HepG2 (cell line): ENCODE measurements around the gene CCDC57. TPM values are rescaled to one million over a fixed set of nuclear protein-coding genes. Genes with fewer than 3 reads are reported as not detected.

ENCODE experiments used
- ATRX ChIP-seq: sonication (generic); formaldehyde crosslinking; IDR thresholded peaks from 2 replicates; pipeline ENCODE4 v1.4.0; 2020; ENCODE audit warnings: missing genetic modification reagents, borderline replicate concordance
- BRD4 ChIP-seq: sonication (generic); formaldehyde crosslinking; IDR thresholded peaks from 2 replicates; pipeline ENCODE4 v1.4.0; 2020; ENCODE audit warnings: missing genetic modification reagents
- FLYWCH1 ChIP-seq: sonication (generic); formaldehyde crosslinking; IDR thresholded peaks from 2 replicates; pipeline ENCODE4 v1.8.1; 2023; ENCODE audit warnings: mild to moderate bottlenecking, missing genetic modification reagents
- HCFC1 ChIP-seq: fragments of 150-350 bp; IDR thresholded peaks from 2 replicates; pipeline ENCODE4 v1.6.1; 2014; ENCODE audit warnings: low read depth, low read length
- MXD4 ChIP-seq: IDR thresholded peaks from 2 replicates; pipeline ENCODE4 v1.6.1; 2016; ENCODE audit warnings: mild to moderate bottlenecking, missing biosample characterization, missing genetic modification reagents
- NFE2L1 ChIP-seq: sonication (generic); formaldehyde crosslinking; IDR thresholded peaks from 2 replicates; pipeline ENCODE4 v1.4.0; 2020; ENCODE audit warnings: missing genetic modification reagents, mild to moderate bottlenecking, borderline replicate concordance
- PHB2 ChIP-seq: fragments of 450-650 bp; IDR thresholded peaks from 2 replicates; pipeline ENCODE4 v1.6.1; 2018; ENCODE audit not compliant: partially characterized antibody
- RBM39 ChIP-seq: fragments of 200-400 bp; formaldehyde crosslinking; IDR thresholded peaks from one replicate; pipeline ENCODE4 v1.6.1; 2018; ENCODE audit warnings: antibody characterized with exemption, mild to moderate bottlenecking, low read depth, low read length; ENCODE audit not compliant: poor library complexity, severe bottlenecking
- RFXANK ChIP-seq: IDR thresholded peaks from 2 replicates; pipeline ENCODE4 v1.6.1; 2016
- SP140L ChIP-seq: sonication (generic); formaldehyde crosslinking; IDR thresholded peaks from 2 replicates; pipeline ENCODE4 v1.4.0; 2020; ENCODE audit warnings: missing genetic modification reagents, borderline replicate concordance
- ZEB1 ChIP-seq: IDR thresholded peaks from 2 replicates; pipeline ENCODE4 v1.6.1; 2012; ENCODE audit warnings: mild to moderate bottlenecking, low read depth, inconsistent platforms; ENCODE audit not compliant: insufficient replicate concordance
- ZFP36L2 ChIP-seq: sonication (generic); formaldehyde crosslinking; IDR thresholded peaks from 2 replicates; pipeline ENCODE4 v1.4.0; 2020; ENCODE audit warnings: missing genetic modification reagents
- ZNF547 ChIP-seq: sonication (generic); formaldehyde crosslinking; IDR thresholded peaks from 2 replicates; pipeline ENCODE4 v1.5.1; 2020; ENCODE audit warnings: mild to moderate bottlenecking, missing genetic modification reagents
- ZNF550 ChIP-seq: sonication (generic); formaldehyde crosslinking; IDR thresholded peaks from 2 replicates; pipeline ENCODE4 v1.4.0; 2020; ENCODE audit warnings: mild to moderate bottlenecking, missing genetic modification reagents, borderline replicate concordance
- polyA plus RNA-seq, 8 experiments: library from polyadenylated mRNA; depleted of rRNA in 3 of 8; stranded (reverse) in 7 of 8; unstranded in 1 of 8; fragments of >200 nt; fragmentation: Illumina TruSeq in 4 of 8; extraction: Trizol in 4 of 8; gene quantifications; 2 replicates each; pipeline versions ENCODE4 v1.2.1 to v1.2.3, GENCODE V29; 2011 to 2016; ENCODE audit warnings: low read depth in 4 of 8, missing spikeins in 1 of 8, mixed read lengths in 1 of 8; ENCODE audit not compliant: insufficient read depth in 1 of 8
- total RNA-seq, 5 experiments: library from RNA; depleted of rRNA; stranded (reverse); fragments of >200 nt; fragmentation: Illumina TruSeq; extraction: Trizol; gene quantifications; 2 replicates each; pipeline ENCODE4 v1.2.3, GENCODE V29; 2016; ENCODE audit warnings: low read depth in 1 of 5
- TF ChIP-seq, protein P1 (sequence below): sonication (generic); formaldehyde crosslinking; IDR thresholded peaks from 2 replicates; pipeline ENCODE4 v1.4.0; 2020; ENCODE audit warnings: missing genetic modification reagents
- TF ChIP-seq, protein P2 (sequence below): sonication (generic); formaldehyde crosslinking; IDR thresholded peaks from 2 replicates; pipeline ENCODE4 v1.5.0; 2020; ENCODE audit warnings: mild to moderate bottlenecking, missing genetic modification reagents
- TF ChIP-seq, protein P3 (sequence below): sonication (generic); formaldehyde crosslinking; IDR thresholded peaks from 2 replicates; pipeline ENCODE4 v1.4.0; 2020; ENCODE audit warnings: missing genetic modification reagents, borderline replicate concordance
- TF ChIP-seq, protein P4 (sequence below): sonication (generic); formaldehyde crosslinking; IDR thresholded peaks from 2 replicates; pipeline ENCODE4 v1.4.0; 2020; ENCODE audit warnings: missing genetic modification reagents
- TF ChIP-seq, protein P5 (sequence below): sonication (generic); formaldehyde crosslinking; IDR thresholded peaks from 2 replicates; pipeline ENCODE4; 2020; ENCODE audit warnings: missing genetic modification reagents, mild to moderate bottlenecking, borderline replicate concordance

Gene CCDC57
- total and polyA plus RNA-seq, 2 of the 13 experiments (the other 11 are each of a cell fraction or from before 2014, with no cell fraction given): 59.3 to 59.9 TPM

DNA sequence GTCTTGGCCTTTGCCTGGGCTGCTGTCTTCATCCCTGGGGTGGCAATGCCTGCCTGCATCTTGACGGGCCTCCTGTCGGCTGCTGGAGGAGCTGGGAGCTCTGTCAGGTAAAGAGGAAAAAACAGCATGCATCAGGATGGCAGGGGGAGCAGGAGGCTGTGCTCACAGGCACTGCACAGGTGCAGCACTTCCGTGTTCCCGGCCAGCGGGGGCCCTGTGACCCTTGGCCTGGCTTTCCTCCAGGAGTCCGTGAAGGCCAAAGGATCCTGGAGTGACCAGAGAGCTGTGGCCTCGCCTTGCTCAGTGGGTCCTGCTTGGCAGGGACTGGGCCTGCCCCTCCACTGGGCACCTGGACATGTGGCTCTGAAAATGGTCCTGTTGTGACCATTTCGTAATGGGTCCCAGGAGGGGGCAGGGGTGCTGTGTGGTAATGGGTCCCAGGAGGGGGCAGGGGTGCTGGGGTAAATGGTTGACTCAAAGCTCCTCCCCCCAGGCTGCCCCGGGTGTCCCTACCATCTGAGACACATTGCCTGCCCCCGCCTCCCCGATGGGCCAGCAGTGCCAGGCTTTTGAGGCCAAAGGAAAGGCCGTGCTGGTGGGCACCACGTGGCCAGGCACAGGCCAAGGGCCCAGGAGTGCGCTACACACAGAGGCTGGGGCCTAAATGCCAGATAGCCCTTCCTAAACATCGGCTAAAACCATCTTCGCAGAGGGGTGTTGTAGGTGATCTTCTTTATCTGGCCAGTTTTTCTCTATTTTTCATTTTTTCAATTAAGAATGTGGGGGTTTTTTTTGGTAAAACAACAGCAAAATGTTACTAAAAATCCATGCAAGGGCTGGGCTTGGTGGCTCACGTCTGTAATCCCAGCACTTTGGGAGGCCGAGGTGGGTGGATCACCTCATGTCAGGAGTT, 110.6 kb downstream of the CCDC57 start (continued):
- no peak for TF ChIP-seq ATRX (CRISPR knock-in tag)
- no peak for TF ChIP-seq RFXANK (CRISPR knock-in tag)
- TF ChIP-seq, protein P1, sequence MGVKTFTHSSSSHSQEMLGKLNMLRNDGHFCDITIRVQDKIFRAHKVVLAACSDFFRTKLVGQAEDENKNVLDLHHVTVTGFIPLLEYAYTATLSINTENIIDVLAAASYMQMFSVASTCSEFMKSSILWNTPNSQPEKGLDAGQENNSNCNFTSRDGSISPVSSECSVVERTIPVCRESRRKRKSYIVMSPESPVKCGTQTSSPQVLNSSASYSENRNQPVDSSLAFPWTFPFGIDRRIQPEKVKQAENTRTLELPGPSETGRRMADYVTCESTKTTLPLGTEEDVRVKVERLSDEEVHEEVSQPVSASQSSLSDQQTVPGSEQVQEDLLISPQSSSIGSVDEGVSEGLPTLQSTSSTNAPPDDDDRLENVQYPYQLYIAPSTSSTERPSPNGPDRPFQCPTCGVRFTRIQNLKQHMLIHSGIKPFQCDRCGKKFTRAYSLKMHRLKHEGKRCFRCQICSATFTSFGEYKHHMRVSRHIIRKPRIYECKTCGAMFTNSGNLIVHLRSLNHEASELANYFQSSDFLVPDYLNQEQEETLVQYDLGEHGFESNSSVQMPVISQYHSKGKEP: no peak
- TF ChIP-seq RBM39: peak; percentile 68
- no peak for TF ChIP-seq ZNF547 (CRISPR knock-in tag)
- 0 out of 2 replicates have a peak, but pooled peaks have one; percentile 65 for TF ChIP-seq SP140L (CRISPR knock-in tag)
- peak; percentile 33; the same call in 1 of the 2 replicates for TF ChIP-seq ZNF550 (CRISPR knock-in tag)
- TF ChIP-seq, protein P2, sequence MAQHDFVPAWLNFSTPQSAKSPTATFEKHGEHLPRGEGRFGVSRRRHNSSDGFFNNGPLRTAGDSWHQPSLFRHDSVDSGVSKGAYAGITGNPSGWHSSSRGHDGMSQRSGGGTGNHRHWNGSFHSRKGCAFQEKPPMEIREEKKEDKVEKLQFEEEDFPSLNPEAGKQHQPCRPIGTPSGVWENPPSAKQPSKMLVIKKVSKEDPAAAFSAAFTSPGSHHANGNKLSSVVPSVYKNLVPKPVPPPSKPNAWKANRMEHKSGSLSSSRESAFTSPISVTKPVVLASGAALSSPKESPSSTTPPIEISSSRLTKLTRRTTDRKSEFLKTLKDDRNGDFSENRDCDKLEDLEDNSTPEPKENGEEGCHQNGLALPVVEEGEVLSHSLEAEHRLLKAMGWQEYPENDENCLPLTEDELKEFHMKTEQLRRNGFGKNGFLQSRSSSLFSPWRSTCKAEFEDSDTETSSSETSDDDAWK (CRISPR knock-in tag): no peak
- TF ChIP-seq ZFP36L2: no peak
- TF ChIP-seq PHB2: no peak
- TF ChIP-seq NFE2L1 (CRISPR knock-in tag): no peak
- TF ChIP-seq, protein P3, sequence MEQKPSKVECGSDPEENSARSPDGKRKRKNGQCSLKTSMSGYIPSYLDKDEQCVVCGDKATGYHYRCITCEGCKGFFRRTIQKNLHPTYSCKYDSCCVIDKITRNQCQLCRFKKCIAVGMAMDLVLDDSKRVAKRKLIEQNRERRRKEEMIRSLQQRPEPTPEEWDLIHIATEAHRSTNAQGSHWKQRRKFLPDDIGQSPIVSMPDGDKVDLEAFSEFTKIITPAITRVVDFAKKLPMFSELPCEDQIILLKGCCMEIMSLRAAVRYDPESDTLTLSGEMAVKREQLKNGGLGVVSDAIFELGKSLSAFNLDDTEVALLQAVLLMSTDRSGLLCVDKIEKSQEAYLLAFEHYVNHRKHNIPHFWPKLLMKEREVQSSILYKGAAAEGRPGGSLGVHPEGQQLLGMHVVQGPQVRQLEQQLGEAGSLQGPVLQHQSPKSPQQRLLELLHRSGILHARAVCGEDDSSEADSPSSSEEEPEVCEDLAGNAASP (CRISPR knock-in tag): peak; percentile 77
- TF ChIP-seq HCFC1: peak; percentile 14; the same call in 1 of the 2 replicates
- TF ChIP-seq, protein P4, sequence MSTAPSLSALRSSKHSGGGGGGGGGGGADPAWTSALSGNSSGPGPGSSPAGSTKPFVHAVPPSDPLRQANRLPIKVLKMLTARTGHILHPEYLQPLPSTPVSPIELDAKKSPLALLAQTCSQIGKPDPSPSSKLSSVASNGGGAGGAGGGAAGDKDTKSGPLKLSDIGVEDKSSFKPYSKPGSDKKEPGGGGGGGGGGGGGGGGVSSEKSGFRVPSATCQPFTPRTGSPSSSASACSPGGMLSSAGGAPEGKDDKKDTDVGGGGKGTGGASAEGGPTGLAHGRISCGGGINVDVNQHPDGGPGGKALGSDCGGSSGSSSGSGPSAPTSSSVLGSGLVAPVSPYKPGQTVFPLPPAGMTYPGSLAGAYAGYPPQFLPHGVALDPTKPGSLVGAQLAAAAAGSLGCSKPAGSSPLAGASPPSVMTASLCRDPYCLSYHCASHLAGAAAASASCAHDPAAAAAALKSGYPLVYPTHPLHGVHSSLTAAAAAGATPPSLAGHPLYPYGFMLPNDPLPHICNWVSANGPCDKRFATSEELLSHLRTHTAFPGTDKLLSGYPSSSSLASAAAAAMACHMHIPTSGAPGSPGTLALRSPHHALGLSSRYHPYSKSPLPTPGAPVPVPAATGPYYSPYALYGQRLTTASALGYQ (CRISPR knock-in tag): peak; percentile 47; the same call in 1 of the 2 replicates
- TF ChIP-seq, protein P5, sequence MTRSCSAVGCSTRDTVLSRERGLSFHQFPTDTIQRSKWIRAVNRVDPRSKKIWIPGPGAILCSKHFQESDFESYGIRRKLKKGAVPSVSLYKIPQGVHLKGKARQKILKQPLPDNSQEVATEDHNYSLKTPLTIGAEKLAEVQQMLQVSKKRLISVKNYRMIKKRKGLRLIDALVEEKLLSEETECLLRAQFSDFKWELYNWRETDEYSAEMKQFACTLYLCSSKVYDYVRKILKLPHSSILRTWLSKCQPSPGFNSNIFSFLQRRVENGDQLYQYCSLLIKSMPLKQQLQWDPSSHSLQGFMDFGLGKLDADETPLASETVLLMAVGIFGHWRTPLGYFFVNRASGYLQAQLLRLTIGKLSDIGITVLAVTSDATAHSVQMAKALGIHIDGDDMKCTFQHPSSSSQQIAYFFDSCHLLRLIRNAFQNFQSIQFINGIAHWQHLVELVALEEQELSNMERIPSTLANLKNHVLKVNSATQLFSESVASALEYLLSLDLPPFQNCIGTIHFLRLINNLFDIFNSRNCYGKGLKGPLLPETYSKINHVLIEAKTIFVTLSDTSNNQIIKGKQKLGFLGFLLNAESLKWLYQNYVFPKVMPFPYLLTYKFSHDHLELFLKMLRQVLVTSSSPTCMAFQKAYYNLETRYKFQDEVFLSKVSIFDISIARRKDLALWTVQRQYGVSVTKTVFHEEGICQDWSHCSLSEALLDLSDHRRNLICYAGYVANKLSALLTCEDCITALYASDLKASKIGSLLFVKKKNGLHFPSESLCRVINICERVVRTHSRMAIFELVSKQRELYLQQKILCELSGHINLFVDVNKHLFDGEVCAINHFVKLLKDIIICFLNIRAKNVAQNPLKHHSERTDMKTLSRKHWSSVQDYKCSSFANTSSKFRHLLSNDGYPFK (CRISPR knock-in tag): peak; percentile 73
- peak; percentile 59 for TF ChIP-seq MXD4 (CRISPR knock-in tag)
- TF ChIP-seq ZEB1: no peak
- no peak for TF ChIP-seq FLYWCH1 (CRISPR knock-in tag)
- peak; percentile 2; the same call in 1 of the 2 replicates for TF ChIP-seq BRD4 (CRISPR knock-in tag)
